Measurements from ENCODE around the gene SARS2.

The SARS2 gene

GRCh38 chr19:38956264-38956663 is 25.7 kb upstream of the SARS2 start:
- no peaks in the 10 kb centered on the region for H3F3A ChIP-seq (ENCODE audit: control insufficient read depth, insufficient read depth)
- no peak for TF ChIP-seq EZH2phosphoT487 (IDR thresholded peaks at IDR 0.05; ENCODE audit: borderline replicate concordance, low read length)
- TF ChIP-seq, protein P1, sequence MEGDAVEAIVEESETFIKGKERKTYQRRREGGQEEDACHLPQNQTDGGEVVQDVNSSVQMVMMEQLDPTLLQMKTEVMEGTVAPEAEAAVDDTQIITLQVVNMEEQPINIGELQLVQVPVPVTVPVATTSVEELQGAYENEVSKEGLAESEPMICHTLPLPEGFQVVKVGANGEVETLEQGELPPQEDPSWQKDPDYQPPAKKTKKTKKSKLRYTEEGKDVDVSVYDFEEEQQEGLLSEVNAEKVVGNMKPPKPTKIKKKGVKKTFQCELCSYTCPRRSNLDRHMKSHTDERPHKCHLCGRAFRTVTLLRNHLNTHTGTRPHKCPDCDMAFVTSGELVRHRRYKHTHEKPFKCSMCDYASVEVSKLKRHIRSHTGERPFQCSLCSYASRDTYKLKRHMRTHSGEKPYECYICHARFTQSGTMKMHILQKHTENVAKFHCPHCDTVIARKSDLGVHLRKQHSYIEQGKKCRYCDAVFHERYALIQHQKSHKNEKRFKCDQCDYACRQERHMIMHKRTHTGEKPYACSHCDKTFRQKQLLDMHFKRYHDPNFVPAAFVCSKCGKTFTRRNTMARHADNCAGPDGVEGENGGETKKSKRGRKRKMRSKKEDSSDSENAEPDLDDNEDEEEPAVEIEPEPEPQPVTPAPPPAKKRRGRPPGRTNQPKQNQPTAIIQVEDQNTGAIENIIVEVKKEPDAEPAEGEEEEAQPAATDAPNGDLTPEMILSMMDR (IDR thresholded peaks at IDR 0.05; ENCODE audit: low read depth, low read length, poor library complexity, severe bottlenecking) = no peak
- H3K36me3 ChIP-seq (ENCODE audit: control insufficient read depth, low read length) = no peaks in the 10 kb centered on the region
- no peak overlapping the region for H3K4me2 ChIP-seq (ENCODE audit: low read length)
- H3K9me3 ChIP-seq (ENCODE audit: control insufficient read depth, insufficient read depth, low read length) = no peaks in the 10 kb centered on the region
- H3K4me3 ChIP-seq (ENCODE audit: low read length) = no peak overlapping the region
- no peaks in the 10 kb centered on the region for H3K4me1 ChIP-seq (ENCODE audit: control insufficient read depth, low read length)
- no peaks in the 10 kb centered on the region for H3K79me2 ChIP-seq (ENCODE audit: control insufficient read depth, low read length)
- H3K27ac ChIP-seq (ENCODE audit: low read depth, low read length) = no peak overlapping the region
- H4K20me1 ChIP-seq (ENCODE audit: control insufficient read depth, insufficient read depth, low read depth, low read length) = no peaks in the 10 kb centered on the region
- H3K27me3 ChIP-seq (ENCODE audit: control insufficient read depth, low read length) = peaks cover 10% of the 10 kb centered on the region; the same call in 1 of the 2 replicates
- no peaks in the 10 kb centered on the region for H3K9me2 ChIP-seq (replicated peaks; ENCODE audit: control insufficient read depth, low read length)

- H3K4me1 ChIP-seq (ENCODE audit: control insufficient read depth, low read length) = no peaks in the 10 kb centered on the region
- no peaks in the 10 kb centered on the region for H3K79me2 ChIP-seq (ENCODE audit: control insufficient read depth, low read length)
- H3K36me3 ChIP-seq (ENCODE audit: control insufficient read depth, low read length) = no peaks in the 10 kb centered on the region
- no peak overlapping the region for H3K27ac ChIP-seq (ENCODE audit: low read depth, low read length)
- H4K20me1 ChIP-seq (ENCODE audit: control insufficient read depth, insufficient read depth, low read depth, low read length) = no peaks in the 10 kb centered on the region
- H3K27me3 ChIP-seq (ENCODE audit: control insufficient read depth, low read length) = peaks cover 10% of the 10 kb centered on the region; the same call in 1 of the 2 replicates
- H3K9me3 ChIP-seq (ENCODE audit: control insufficient read depth, insufficient read depth, low read length) = no peaks in the 10 kb centered on the region
- no peak for TF ChIP-seq EZH2phosphoT487 (IDR thresholded peaks at IDR 0.05; ENCODE audit: borderline replicate concordance, low read length)
- TF ChIP-seq, protein P1 (IDR thresholded peaks at IDR 0.05; ENCODE audit: low read depth, low read length, poor library complexity, severe bottlenecking) = no peak
- no peaks in the 10 kb centered on the region for H3F3A ChIP-seq (ENCODE audit: control insufficient read depth, insufficient read depth)
- no peak overlapping the region for H3K4me2 ChIP-seq (ENCODE audit: low read length)
- H3K9me2 ChIP-seq (replicated peaks; ENCODE audit: control insufficient read depth, low read length) = no peaks in the 10 kb centered on the region
- no peak overlapping the region for H3K4me3 ChIP-seq (ENCODE audit: low read length)
Observed at GRCh38 chr19:38953677-38954076, 23.1 kb upstream of the SARS2 start.

- no peaks in the 10 kb centered on the region for H3K36me3 ChIP-seq (ENCODE audit: control insufficient read depth, low read length)
- no peaks in the 10 kb centered on the region for H3F3A ChIP-seq (ENCODE audit: control insufficient read depth, insufficient read depth)
- H3K9me2 ChIP-seq (replicated peaks; ENCODE audit: control insufficient read depth, low read length) = no peaks in the 10 kb centered on the region
- no peak overlapping the region for H3K4me3 ChIP-seq (ENCODE audit: low read length)
- no peaks in the 10 kb centered on the region for H3K9me3 ChIP-seq (ENCODE audit: control insufficient read depth, insufficient read depth, low read length)
- peaks cover 10% of the 10 kb centered on the region; the same call in 1 of the 2 replicates for H3K27me3 ChIP-seq (ENCODE audit: control insufficient read depth, low read length)
- no peak overlapping the region for H3K27ac ChIP-seq (ENCODE audit: low read depth, low read length)
- no peak for TF ChIP-seq EZH2phosphoT487 (IDR thresholded peaks at IDR 0.05; ENCODE audit: borderline replicate concordance, low read length)
- TF ChIP-seq, protein P1 (IDR thresholded peaks at IDR 0.05; ENCODE audit: low read depth, low read length, poor library complexity, severe bottlenecking) = peak; percentile 55
- H3K4me2 ChIP-seq (ENCODE audit: low read length) = 0 out of 2 replicates have a peak overlapping the region, but pooled peaks have one; percentile 22
- H4K20me1 ChIP-seq (ENCODE audit: control insufficient read depth, insufficient read depth, low read depth, low read length) = no peaks in the 10 kb centered on the region
- H3K79me2 ChIP-seq (ENCODE audit: control insufficient read depth, low read length) = no peaks in the 10 kb centered on the region
- no peaks in the 10 kb centered on the region for H3K4me1 ChIP-seq (ENCODE audit: control insufficient read depth, low read length)
Observed at GRCh38 chr19:38952395-38953165, 22.0 kb upstream of the SARS2 start.
